DND-41 (cell line): Measurements from ENCODE around the gene HRAS.

Experiments
- ATAC-seq: fragments of 200-7000 bp; cut with Tn5 transposase; 3 replicates; pipeline ENCODE4 v1.9.1; 2021; ENCODE audit warnings: low read depth; ENCODE audit not compliant: insufficient read depth
- DNase-seq: peaks from one replicate; pipeline ENCODE4 v3.0.0-alpha.2; 2020
- H2AFZ ChIP-seq: 2 replicates; pipeline ENCODE4 v1.6.0; 2012; ENCODE audit warnings: low read depth, low read length
- H3K27ac ChIP-seq: 2 replicates; pipeline ENCODE4 v1.5.1; 2012; ENCODE audit warnings: low read length, inconsistent platforms
- H3K27me3 ChIP-seq: fragments of 200-600 bp; sonication (generic); 2 replicates; pipeline ENCODE4 v1.6.0; 2012; ENCODE audit warnings: low read length, mild to moderate bottlenecking, inconsistent platforms; ENCODE audit not compliant: insufficient read depth, poor library complexity
- H3K36me3 ChIP-seq: 2 replicates; pipeline ENCODE4 v1.5.1; 2012; ENCODE audit warnings: low read length, inconsistent platforms; ENCODE audit not compliant: insufficient read depth
- H3K4me1 ChIP-seq: 2 replicates; pipeline ENCODE4 v1.5.1; 2012; ENCODE audit warnings: mild to moderate bottlenecking, low read length; ENCODE audit not compliant: insufficient read depth
- H3K4me2 ChIP-seq: 2 replicates; pipeline ENCODE4 v1.6.0; 2012; ENCODE audit warnings: mild to moderate bottlenecking, moderate library complexity, low read length, inconsistent platforms; ENCODE audit not compliant: insufficient read depth
- H3K4me3 ChIP-seq, 2 experiments: fragments of 200-600 bp in 1 of 2; shearing (Covaris generic) in 1 of 2; 2 replicates each; pipeline ENCODE4 v1.5.1; 2012 to 2016; ENCODE audit warnings: inconsistent platforms in 2 of 2, low read length in 2 of 2, mild to moderate bottlenecking in 2 of 2, low read depth in 1 of 2, moderate library complexity in 1 of 2
- H3K79me2 ChIP-seq: 2 replicates; pipeline ENCODE4 v1.6.0; 2012; ENCODE audit warnings: low read length, inconsistent platforms; ENCODE audit not compliant: insufficient read depth
- H3K9ac ChIP-seq: 2 replicates; pipeline ENCODE4 v1.6.0; 2012; ENCODE audit warnings: low read depth, mild to moderate bottlenecking, inconsistent platforms, low read length, moderate library complexity
- H3K9me3 ChIP-seq: 2 replicates; pipeline ENCODE4 v1.5.1; 2012; ENCODE audit warnings: low read length, moderate library complexity, mild to moderate bottlenecking, inconsistent platforms; ENCODE audit not compliant: insufficient read depth, severe bottlenecking
- H4K20me1 ChIP-seq: 2 replicates; pipeline ENCODE4 v1.6.0; 2012; ENCODE audit warnings: low read length; ENCODE audit not compliant: insufficient read depth
- CTCF ChIP-seq: IDR thresholded peaks from 2 replicates; pipeline ENCODE4 v1.5.1; 2012; ENCODE audit warnings: borderline replicate concordance, low read length, moderate library complexity, mild to moderate bottlenecking; ENCODE audit not compliant: poor library complexity, severe bottlenecking; ENCODE audit errors: extremely low read depth
- EZH2 ChIP-seq: IDR thresholded peaks from 3 replicates; pipeline ENCODE4 v1.6.1; 2012; ENCODE audit warnings: borderline replicate concordance, low read depth, mild to moderate bottlenecking, moderate library complexity, low read length, inconsistent platforms; ENCODE audit not compliant: severe bottlenecking

HRAS gene

GRCh38 chr11:576811-577610, 41.6 kb upstream of the HRAS start:
- no peak overlapping the region for H2AFZ ChIP-seq
- peak overlapping the region; percentile 82 to 85 for H3K4me3 ChIP-seq
- no peaks in the 10 kb centered on the region for H3K27me3 ChIP-seq
- no peak for TF ChIP-seq EZH2
- TF ChIP-seq CTCF = no peak
- no peak for DNase-seq
- H3K27ac ChIP-seq = peak overlapping the region; percentile 61
- peak overlapping the region; percentile 78 for H3K9ac ChIP-seq
- peaks cover 45% of the 10 kb centered on the region for H3K36me3 ChIP-seq
- no peak for ATAC-seq
- H3K4me2 ChIP-seq = peak overlapping the region; percentile 95
- peaks cover 43% of the 10 kb centered on the region for H3K4me1 ChIP-seq
- peaks cover 50% of the 10 kb centered on the region for H4K20me1 ChIP-seq
- H3K79me2 ChIP-seq = peaks cover 56% of the 10 kb centered on the region
- no peaks in the 10 kb centered on the region for H3K9me3 ChIP-seq

- peaks cover 43% of the 10 kb centered on the region for H3K4me1 ChIP-seq
- H4K20me1 ChIP-seq = peaks cover 42% of the 10 kb centered on the region
Observed at GRCh38 chr11:575996-576768, 40.8 kb upstream of the HRAS start, which contains the start of gene PHRF1. Gene PHRF1 (plus strand): TSS chr11:576470. CDS start chr11:581513, 5,043 bp downstream.

GRCh38 chr11:575313-575995, 40.1 kb upstream of the HRAS start:
- peak overlapping the region; percentile 13 to 60; a peak in 3 of 4 replicates for H3K4me3 ChIP-seq
- peak overlapping the region; percentile 61 for H3K9ac ChIP-seq
- peaks cover 37% of the 10 kb centered on the region for H4K20me1 ChIP-seq
- H3K27ac ChIP-seq = no peak overlapping the region
- peaks cover 42% of the 10 kb centered on the region for H3K4me1 ChIP-seq
- peaks cover 40% of the 10 kb centered on the region for H3K79me2 ChIP-seq
- no peaks in the 10 kb centered on the region for H3K27me3 ChIP-seq
- ATAC-seq = peak; percentile 57
- peak overlapping the region; percentile 78 for H2AFZ ChIP-seq
- H3K36me3 ChIP-seq = peaks cover 35% of the 10 kb centered on the region
- peak overlapping the region; percentile 96 for H3K4me2 ChIP-seq
- no peak for DNase-seq
- no peak for TF ChIP-seq CTCF
- no peak for TF ChIP-seq EZH2
- H3K9me3 ChIP-seq = no peaks in the 10 kb centered on the region

More at GRCh38 chr11:575996-576768, 40.8 kb upstream of the HRAS start, which contains the start of gene PHRF1:
- Histone ChIP-seq H3K9me3 (no peaks in the 10 kb centered on the region), H3K4me2 (peak within 1 kb of the TSS; percentile 96), H3K36me3 (peaks cover 37% of the 10 kb centered on the region), H3K27ac (peak within 1 kb of the TSS; percentile 89), H3K79me2 (peaks cover 47% of the 10 kb centered on the region), H2AFZ (peak within 1 kb of the TSS; percentile 79), H3K9ac (peak within 1 kb of the TSS; percentile 78), H3K27me3 (no peaks in the 10 kb centered on the region), H3K4me3 (peak within 1 kb of the TSS; percentile 82 to 85)
- peak; percentile 93 for DNase-seq
- peak; percentile 90 for ATAC-seq
- TF ChIP-seq EZH2 (no peak), CTCF (no peak)
